Erythroblast (primary cell): Measurements from ENCODE around the gene TMEM131L.

Experiments
- GATA1 ChIP-seq: IDR thresholded peaks from 2 replicates; pipeline ENCODE4 v1.6.1; 2011; ENCODE audit warnings: low read depth, mild to moderate bottlenecking, control low read depth, low read length, moderate library complexity
- POLR2A ChIP-seq: IDR thresholded peaks from 2 replicates; pipeline ENCODE4 v1.6.1; 2011; ENCODE audit warnings: mild to moderate bottlenecking, low read length

- TF ChIP-seq POLR2A, result no peak
- no peak for TF ChIP-seq GATA1
Measured at GRCh38 chr4:153635846-153636245, 169.7 kb downstream of the TMEM131L start.
